ENCODE data around the gene SUFU. TPM values are rescaled to one million over a fixed set of nuclear protein-coding genes. Genes with fewer than 3 reads are reported as not detected.

SUFU gene
- polyA plus RNA-seq, 4 donors: 26.7 to 32.0 (median 28.0) TPM

DNA sequence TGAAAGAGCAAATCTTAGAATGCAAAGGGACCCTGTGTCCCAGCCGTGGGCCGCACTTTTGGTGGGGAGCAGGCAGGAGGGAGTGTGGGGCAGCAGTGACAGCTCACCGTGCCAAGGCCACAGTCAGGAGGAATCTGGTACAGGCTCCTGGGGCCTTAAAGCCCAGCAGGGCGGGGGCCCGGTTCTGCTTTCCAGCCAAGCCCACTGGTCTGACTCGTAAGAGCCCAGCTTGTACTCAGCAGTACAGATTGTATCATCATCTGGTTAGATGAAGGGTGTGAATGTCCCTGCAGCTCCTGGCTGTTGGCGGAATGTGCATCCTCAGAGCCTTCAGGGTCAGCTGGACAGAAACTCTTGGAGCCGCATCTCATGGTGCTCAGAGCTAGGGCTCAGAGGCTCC, 110.0 kb downstream of the SUFU start:
- no peak for DNase-seq (ENCODE audit: low read depth in 4 of 4, low spot score in 2 of 4)

DNA sequence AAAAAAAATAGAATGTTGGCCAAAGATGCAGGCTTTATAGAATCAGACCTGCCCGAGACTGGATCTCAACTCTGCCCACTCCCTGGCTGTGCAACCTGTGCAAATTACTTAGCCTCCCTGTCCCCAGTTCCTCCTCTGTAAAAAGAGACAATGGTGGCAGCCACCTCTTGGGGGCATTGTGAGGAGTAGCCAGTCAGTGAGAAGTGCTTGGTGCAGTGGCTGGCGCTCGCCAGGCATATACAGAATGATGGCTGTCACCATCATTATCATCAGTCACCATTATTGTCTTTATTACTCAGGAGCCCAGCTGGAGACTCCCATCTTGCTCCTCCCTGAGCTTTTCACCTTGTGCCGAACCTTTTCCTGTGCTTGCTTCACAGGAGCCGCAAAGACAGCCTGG, 111.1 kb downstream of the SUFU start:
- DNase-seq (ENCODE audit: low read depth in 4 of 4, low spot score in 2 of 4): no peak

DNA sequence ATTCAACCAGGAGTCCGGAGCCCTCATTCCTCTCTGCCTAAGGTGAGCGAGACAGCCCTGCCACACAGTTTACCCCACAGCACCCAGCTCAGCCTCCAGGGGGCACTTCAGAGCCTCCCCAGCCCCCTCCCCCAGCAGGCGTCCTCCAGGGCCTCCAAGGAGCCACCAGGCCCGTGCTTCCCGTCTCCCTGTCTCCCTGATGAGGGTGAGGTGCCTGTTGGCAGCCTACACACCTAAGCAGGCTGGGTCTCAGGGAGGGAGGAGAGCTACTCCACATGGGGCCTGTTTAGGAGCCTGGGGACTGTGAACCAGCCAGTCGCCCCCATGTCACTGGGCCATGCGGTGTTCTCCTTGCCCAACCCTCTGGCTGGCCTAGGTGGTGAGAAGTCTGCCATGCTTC, 111.6 kb downstream of the SUFU start:
- no peak for DNase-seq (ENCODE audit: low read depth in 4 of 4, low spot score in 2 of 4)

DNA sequence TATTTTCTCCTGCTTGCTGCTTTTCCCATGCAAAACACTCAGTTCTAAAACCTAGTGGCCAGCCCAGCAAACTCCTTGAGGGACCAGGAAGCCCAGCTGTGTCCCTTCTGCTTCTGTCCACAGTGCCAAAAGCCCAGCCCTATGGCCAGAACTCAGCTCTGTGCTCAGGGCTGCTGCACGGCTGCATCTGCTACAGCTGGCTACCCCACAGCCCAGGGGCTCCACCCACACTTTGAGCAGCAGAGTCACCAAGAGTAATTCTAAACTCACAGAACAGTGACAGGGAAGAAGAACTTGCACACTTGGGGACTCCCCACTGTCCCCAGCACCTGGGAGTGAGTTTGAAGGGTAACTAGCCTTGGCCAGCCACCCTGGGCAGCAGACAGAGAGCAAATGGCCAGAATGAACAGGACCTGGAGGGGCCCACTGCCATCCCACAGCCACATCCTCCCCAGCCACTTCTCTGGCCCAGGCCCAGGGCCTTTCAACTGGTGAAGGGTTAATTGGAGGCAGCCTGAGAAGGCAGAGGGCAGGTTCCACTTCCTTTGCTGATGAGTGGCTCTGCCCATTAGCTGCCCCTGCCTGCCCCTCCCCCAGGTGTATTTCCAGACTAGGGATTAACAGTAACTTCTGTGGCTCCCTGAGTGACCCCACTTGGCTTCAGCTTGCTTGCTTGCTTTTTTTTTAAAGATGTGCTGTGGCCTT, 112.4 kb downstream of the SUFU start:
- no peak for DNase-seq (ENCODE audit: low read depth in 4 of 4, low spot score in 2 of 4)

DNA sequence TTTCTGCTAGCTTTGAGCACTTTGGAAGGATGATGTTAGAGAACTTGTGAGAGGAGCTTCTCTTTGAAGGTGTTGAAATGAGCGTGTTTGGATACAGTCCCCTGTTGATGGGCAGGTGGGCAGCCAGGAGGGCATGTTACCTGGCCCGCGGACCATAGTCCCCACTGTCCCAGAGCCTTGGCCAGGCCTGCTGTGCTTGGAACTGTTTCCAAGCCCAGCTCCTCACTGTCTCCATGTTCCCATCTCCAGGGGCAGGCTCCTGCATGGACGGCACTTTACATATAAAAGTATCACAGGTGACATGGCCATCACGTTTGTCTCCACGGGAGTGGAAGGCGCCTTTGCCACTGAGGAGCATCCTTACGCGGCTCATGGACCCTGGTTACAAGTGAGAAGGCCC, 113.3 kb downstream of the SUFU start:
- DNase-seq (ENCODE audit: low read depth in 4 of 4, low spot score in 2 of 4): no peak

DNA sequence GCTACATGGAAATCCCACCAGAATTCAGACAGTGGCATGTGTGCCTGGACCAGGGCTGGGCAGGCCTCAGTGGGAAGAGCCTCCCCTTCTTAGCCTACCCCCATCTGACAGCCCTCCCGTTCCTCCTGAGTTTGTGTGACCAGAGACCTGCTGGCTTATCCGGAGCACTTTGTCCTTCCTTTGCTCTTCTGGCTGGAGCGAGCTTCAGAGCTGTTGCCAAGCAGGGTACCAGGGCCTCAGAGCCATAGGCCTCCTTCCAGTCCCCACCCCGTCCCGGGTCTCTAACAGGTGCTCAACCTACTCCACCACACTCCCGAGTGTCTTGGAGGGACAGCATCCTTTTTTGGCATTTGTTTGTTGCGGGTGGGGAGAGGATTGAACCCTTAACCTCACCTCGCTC, 114.0 kb downstream of the SUFU start:
- DNase-seq (ENCODE audit: low read depth in 4 of 4, low spot score in 2 of 4): no peak

DNA sequence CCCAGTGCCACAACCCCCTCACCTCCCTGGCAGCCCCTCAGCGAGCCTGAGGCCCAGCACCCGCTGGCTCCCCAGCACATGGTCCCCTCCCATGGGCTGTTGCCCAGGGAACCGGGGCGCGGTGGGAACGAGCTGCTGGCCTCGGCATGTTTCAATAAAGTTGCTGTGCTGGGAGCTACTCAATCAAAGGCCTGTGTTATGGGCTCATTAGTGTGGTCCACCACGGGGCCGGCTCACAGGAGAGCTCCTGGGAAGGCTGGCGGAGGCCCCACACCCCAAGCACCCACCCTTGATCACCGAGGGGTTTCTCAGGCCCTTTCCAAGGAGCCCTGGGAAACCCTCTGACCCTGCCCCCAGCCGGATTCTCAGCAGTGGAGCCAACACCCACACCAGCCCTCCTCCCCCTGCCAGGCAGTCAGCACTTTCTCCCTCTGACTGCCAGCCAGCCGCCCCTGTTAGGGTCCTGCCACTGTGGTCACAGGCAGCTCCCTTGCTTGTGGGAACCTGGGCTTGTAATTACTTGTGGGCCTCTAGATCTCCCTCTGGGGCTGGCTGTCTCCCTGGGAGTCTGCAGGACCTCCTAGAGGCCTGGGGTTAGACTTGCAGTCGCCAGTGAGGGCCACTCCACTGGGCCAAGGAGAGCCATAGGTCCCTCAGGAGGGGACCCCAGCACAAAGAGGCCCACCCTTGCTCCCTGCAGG, 115.7 kb downstream of the SUFU start:
- no peak for DNase-seq (ENCODE audit: low read depth in 4 of 4, low spot score in 2 of 4)

DNA sequence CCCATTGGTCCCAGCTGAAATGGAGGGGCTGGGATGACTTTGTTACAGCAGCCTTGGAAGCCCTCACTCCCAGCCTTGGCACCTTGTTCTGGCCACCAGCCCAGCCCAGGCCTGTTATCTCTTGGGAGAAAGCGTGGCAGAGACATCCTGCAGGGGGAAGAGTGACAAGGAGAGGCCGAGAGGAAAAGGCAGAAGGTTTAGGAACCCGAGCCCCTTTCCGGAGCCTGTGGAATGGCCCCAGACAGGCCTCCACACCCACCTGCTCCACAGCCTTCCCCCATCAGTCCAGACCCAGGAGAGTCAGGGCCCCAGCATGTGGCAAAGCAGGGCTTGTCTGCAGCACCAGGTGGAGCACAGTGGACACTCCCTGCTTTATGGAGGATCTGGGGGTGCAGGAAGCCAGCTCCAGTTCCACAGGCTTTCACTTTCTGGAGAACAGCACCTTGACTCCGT, 116.4 kb downstream of the SUFU start:
- no peak for DNase-seq (ENCODE audit: low read depth in 4 of 4, low spot score in 2 of 4)

DNA sequence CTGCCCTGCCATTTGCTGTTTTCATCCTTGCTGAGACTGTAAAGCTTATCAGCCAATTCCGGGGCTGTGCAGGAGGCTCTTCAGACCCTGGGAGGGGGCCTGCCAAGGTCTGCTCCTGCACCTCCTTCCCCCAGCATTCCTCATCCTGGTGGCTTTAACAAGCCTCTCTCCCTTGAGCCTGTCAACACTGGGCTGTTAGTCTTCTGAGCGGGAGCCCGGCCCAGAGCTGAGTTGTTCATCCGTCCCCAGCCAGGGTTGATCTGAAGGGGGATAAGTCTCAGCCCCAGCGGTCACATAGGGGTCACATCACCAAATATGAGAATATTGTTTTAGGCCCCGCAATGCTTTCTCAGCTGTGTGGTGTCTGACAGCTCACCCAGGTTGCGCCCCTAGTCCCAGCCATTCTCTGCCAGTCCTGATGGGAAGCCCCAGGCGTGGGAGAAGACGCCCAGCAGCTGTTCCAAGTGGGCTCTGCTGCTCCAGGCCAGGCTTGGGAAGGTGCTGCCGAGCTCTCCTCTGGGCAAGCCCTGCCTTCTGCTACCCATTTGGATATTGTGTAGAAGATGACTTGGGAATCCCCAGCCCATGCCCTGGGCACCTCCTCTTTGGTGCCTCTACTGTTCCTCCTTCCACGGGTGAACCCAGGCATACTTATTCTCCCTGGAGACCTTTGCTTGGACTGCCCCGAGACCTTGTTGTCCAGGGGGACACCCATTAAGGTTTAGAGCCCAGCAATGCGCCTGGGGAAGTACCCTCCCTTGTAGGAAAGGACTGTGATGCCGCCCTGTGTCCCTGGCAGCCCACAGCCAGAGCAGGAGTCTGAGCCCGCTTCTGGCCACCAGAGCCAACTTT, 117.0 kb downstream of the SUFU start:
- DNase-seq (ENCODE audit: low read depth in 4 of 4, low spot score in 2 of 4): no peak

DNA sequence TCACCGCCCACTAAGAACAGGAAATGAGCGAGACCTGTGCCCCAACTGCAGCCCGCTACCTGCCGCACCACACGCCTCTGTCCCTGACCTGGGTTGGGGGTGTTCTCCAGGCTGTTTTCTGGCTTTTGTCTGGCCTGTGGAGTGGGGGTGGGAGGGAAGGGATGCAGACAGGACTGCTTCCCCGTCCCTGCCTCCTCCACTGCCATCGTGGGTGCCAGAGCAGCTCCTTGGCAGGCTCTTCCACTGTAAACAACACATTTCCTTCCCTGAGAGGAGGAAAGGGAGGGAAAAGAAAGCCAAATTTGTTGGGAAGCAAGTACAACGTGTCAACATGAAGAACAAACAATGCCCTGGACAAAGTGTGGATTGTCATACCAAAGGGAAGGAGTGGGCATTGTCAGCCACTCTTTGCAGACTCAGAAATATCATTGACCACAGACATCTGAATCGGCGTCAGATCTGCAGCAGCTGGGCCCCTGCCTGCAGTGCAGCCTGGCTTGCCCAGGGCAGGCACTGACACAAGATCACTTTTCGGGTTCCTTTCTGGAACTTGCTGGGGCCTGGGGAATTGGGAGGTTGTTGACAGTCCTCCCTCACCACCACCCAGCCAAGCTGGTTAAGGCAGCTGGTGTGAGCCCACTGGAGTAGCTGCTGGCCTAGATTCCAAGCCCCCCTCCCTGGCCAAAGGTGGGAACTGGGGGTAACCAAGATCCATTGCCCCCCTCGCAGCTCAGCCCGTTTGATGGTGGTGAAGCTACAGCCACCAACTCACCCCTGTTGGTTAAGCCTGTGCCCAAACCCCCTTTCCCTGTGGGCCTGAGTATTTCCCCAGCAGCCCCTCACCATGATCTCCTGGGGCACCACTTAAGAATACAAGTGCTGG, 117.9 kb downstream of the SUFU start:
- DNase-seq (ENCODE audit: low read depth in 4 of 4, low spot score in 2 of 4): no peak

DNA sequence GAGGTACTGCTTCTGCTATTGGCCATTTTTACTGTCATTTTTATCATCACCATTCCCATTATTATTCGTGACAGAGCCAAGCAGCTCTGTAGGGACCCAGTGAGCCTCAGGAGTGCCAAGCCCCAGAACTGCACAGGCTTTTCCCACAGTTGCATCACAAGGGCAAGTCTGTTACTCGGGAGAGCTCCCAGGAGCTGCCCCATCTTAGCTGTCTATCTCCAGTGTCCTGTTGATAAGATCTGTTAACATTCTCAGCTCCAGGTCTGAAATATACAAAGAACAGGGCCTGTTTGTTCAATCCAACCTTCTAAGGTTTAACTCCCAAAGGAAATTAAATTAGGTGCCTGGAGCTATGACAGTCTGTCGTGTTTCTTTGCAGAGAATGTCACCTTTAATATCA, 120.3 kb downstream of the SUFU start:
- DNase-seq (ENCODE audit: low read depth in 4 of 4, low spot score in 2 of 4): no peak

DNA sequence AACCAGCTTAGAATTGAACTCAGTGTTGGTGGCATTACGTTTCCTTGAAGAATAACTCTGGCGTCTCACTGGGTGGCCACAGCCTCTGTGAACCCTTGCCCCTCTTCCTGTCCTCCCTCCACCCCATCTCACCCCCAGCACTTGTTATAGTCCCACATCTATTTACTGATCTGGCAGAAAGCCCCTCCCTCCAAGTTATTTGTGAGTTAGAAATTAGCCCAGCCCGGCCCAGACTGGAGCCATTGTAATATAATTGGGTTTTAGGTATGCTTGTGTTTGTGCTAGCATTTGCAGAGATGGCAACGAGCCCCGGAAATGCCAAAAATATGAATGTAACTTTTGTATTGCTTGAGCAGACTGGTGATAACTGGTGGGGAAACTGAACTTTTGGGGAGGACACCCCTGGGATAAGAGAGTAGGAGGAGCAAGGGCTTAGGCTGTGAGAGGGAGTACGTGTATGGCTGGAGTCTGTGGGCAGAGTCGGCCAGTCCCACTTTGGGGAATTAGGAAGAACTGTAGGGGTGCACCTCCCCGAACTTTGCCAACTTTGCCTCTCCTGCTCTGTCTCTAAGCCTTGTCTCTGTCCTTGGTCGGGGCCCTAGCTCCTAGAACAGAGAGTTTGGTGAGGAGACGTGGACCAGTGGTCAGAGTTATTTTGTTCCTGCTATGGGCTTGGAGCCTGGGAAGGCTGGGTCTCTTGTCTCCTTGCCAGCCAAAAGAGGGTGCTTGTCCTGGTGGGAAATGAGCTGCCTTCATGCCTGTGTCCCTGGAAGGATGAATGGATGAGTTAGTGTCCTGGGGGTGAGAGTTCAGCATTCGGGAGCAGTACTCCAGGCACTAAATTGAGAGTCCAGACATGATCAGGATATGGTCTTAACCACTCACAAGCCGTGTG, 121.2 kb downstream of the SUFU start:
- no peak for DNase-seq (ENCODE audit: low read depth in 4 of 4, low spot score in 2 of 4)

DNA sequence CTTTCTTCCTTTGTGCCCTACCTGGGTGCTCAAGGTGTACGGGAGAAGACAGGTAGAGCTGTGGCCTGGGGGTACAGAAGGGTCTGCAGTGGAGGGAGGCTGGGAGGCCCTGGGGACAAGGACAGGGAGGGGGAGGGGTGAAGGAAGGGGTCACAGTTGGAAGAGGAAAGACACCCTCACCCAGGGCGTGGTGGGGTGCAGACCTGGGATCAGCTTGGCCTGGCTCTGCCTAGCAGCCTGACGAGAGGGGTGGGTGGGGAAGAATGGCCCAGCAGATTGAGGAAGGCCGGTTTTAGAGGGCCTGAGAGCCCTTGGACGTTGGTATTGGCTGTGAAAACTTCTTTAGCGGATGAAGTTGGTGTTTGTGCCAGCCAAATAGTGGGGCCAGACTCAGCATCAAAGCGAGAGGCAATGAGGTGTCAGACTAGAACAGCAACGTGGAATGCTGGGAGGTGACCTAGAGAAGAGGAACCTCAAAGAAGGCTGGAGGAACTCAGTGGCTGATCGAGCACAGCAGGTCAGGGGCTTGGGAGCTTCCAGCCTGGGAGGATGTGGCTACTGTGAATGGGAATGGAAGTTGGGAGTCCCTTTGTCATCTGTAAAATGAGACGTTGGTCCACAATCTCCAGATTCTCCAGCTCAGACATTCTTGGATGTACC, 122.4 kb downstream of the SUFU start:
- DNase-seq (ENCODE audit: low read depth in 4 of 4, low spot score in 2 of 4): no peak

DNA sequence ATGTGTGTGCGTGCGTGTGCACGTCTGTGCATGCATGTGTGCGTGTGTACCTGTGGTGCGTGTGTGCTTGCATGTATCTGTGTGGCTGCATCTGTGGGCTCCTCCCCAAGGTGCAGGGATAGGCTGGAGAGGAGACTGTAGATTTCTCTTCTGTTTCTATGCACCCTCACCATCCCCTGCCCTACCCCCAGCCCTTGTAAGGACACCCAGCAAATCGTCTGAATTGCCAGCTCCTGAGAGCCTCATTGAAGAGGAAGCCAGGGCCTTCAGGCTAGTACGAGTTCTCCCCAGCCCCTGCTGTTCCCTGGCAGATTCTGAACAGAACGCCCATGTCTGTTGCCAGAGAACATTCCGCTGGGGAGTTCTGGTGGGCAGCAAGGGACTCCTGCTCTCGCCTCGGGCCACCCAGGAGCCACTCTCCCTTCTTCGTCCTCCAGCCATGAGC, 123.5 kb downstream of the SUFU start:
- DNase-seq (ENCODE audit: low read depth in 4 of 4, low spot score in 2 of 4): no peak

DNA sequence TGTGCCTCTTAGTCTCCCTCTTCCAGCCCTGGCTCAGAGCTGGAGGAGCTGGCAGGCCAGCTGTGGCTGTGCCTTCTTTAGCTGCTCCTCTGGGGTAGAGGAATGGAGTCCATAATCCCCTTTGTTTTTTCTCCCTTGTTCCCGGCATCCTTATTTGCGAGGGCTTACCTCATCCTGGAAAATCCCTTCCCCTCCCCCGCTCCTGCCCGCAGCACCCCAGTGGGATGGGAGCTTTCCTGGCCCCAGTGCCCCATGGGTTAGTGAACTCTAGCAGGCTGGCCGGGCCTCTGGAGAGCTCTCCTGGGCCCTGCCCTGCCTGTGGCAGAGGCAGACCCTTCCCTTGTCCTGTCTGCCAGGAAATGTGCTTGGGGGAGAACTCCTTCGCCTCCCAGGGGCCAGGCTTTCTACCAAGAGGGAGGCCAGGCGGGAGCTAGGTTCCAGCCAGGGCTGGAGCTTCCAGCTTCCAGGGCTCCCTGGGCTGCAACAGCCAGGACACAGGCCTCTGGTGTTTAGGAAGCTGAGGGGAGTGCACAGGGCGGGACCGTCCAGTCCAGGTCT, 124.0 kb downstream of the SUFU start:
- no peak for DNase-seq (ENCODE audit: low read depth in 4 of 4, low spot score in 2 of 4)

DNA sequence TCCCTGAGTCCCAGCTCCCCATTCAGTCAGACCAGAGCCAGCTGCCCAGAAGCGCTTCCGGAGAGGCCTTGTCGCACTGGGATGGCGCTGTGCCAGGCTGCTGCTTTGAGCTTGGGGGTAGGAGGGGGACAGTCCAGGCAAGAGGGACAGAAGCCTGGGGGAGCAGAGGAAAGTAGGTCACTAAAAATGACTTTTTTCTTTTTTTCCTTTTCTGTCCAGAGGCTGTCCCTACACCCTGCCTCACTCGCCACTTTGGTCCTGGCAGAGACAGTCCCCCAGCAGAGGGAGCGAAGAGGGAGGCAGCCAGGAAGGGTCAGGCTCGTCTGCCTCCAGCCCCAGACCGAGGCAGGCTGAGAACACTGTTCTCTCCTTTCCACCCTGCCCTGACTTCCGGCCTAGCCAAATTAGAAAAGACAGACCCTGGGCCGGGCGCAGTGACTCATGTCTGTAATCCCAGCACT, 124.7 kb downstream of the SUFU start:
- no peak for DNase-seq (ENCODE audit: low read depth in 4 of 4, low spot score in 2 of 4)

DNA sequence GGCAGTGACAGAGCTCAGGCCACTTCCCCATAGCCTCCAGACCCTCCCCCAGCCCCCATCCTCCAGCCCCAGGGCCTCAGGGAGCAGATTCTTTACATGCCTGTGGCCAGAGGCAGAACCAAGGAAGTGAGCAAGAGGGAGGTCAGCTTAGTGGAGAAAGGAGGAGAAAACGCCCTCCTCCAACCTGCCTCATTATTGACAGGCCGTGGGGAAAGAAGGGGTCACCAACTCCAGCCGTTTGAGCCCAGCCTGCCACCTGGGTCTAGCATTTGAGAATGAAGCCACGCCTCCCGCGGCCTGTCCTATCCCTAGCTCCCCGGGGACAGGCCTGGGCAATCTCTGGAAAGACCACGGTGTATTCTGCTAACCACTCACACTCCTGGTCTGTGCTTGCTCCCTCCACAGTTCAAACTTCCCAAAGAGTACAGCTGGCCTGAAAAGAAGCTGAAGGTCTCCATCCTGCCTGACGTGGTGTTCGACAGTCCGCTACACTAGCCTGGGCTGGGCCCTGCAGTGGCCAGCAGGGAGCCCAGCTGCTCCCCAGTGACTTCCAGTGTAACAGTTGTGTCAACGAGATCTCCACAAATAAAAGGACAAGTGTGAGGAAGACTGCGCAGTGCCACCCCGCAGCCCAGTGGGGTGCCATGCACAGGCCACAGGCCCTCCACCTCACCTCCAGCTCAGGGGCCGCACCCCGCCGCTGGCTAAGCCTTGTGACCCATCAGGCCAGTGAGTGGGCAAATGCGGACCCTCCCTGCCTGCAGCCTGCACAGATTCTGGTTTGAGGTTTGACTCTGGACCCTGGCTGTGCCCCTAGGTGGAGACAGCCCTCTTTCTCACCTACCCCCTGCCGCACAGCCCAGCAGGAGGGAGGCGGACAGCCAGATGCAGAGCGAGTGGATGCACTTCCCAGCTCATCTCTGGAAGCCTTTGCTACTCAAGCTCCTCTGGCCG, 126.2 kb downstream of the SUFU start:
- no peak for DNase-seq (ENCODE audit: low read depth in 4 of 4, low spot score in 2 of 4)
